Measurements from ENCODE around the gene CORO2A.
"Not testable (repeated sequence)": the region's sequence is repeated elsewhere in the genome, so short reads cannot be mapped to it uniquely, and the experiment has no call there.

CORO2A gene

DNA sequence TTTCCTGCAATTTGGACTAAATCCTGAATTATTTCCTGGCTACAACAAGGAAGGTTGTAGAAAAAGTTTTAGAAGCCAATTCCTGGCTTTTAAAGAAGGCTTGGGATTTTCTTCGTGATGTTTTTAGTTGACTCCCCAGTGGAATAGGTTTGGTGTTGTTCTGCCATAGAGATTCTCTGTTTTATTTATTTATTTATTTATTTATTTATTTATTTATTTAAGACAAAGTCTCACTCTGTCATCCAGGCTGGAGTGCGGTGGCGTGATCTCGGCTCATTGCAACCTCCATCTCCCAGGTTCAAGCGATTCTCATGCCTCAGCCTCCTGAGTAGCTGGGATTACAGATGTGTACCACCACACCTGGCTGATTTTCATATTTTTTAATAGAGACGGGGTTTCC is 75.3 kb downstream of the CORO2A start:
- DNase-seq (ENCODE audit: low read depth, low spot score) = not testable (repeated sequence)

DNA sequence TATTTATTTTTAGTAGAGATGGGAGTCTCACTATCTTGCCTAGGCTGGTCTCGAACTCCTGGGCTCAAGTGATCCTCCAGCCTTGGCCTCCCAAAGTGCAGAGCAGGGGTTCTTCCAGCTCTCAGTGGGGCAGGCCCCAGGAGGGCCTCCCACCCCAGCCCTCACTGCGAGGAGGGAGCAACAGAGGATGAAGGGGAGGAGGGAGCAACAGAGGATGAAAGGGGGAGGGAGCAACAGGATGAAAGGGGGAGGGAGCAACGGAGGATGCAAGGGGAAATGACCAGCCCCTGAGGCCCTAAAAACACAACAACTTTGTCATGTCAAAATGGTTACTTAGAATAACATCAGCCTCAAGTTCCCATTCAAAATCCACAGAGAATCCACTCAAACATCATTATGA is 83.4 kb downstream of the CORO2A start:
- DNase-seq (ENCODE audit: low read depth, low spot score) = no peak

DNA sequence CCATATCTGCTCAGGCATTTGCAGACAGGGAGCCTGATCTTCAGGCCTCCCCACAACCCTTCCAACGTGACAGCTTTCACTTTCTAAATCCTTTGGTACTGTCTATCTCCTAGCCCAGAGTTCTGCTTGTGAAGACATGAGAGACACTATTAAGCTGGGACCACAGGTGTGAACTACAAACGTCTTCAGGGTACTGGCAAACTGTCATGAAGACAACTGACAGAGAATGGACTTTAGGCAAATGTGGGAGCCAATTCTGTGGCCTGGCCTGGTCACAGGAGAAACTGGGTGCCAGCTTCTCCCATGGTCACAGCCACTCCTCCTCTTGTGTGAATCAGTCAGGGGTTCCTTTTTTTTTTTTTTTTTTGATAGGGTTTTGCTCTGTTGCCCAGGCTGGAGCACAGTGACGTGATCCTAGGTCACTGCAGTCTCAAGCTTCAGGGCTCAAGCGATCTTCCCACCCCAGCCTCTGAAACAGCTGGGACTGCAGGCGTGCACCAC is 83.9 kb downstream of the CORO2A start:
- no peak for DNase-seq (ENCODE audit: low read depth, low spot score)

DNA sequence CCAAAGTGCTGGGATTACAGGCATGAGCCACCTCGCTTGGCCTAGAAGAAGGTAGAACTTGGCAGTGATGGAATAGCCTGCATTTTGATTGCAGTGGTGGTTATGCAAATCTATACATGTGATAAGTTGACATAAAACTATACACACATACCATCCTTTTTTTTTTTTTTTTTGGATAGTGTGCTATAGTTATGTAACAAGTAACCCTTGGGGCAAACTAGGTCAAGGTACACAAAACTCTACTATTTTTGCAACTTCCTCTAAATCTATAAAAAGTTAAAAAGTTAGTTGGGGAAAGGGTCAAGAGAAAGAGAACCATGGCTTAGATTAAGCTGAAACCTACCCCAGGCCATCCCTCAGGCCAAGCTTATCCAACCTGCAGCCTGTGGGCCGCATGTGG is 84.5 kb downstream of the CORO2A start:
- DNase-seq (ENCODE audit: low read depth, low spot score) = no peak

DNA sequence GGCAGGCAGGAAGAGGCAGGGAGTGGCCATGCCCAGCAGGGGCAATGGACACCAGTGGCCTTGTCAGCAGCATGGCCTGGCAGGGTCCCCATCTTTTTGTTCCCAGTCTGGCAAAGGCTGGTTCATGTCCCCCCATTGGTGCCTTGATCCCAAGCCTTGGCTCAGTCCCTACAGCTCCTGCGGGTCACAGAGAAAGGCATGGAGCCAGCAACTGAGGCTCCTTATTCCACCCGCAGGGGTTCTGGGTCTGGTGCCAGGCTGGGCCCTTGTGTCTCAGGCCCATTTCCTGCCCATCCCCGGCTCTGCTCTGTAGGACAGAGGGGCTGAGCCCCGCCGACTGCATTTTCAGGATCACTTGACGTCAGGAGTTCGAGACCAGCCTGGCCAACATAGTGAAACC is 87.4 kb downstream of the CORO2A start:
- no peak for DNase-seq (ENCODE audit: low read depth, low spot score)

DNA sequence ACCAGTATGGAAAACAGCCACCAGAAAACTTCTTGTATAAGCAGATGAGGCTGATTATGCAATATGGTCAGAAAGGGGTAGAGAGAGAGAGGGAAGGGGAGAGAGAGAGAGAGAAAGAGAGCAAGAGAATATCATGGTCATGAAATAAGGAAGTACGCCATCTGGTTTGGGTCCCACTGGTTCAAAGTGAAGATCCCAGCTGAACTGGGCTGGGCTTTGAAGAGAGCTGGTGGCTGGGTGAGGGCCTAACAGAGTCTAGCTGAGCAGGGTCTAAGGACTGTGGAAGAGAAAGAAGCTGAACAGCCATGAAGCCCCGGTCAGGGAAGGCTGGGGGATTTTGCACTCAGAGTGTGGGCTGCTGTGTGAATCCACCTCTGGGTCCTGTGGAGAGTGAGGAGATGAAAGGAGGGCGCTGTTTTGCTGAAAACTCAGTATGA is 88.0 kb downstream of the CORO2A start:
- DNase-seq (ENCODE audit: low read depth, low spot score) = no peak

DNA sequence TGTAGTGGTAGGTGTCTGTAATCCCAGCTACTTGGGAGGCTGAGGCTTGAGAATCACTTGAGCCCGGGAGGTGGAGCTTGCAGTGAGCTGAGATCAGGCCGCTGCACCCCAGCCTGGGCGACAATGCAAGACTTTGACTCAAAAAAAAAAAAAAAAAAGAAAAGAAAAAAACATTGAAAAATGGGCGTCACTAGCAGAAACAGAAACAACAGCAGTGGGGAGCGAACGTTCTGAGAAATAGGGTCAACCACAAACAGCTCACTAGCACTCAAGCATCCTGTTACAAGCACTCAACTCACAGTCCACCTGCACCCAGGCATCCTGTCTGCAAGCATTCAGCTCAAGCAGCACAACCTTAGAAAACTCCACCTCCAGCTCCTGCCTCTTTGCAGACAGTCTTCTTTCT is 90.6 kb downstream of the CORO2A start:
- no peak for DNase-seq (ENCODE audit: low read depth, low spot score)

DNA sequence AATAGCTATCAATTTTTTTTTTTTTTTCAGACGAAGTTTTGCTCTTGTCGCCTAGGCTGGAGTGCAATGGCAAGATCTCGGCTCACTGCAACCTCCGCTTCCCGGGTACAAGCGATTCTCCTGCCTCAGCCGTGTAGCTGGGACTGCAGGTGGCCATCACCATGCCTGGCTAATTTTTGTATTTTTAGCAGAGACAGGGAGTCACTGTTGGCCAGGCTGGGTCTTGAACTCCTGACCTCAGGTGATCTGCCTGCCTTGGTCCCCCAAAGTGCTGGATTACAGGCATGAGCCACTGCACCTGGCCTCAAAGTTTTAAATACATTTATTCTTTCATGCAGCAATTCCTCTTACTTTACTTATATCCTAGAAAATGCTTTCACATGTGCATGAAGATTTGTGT is 91.0 kb downstream of the CORO2A start:
- DNase-seq (ENCODE audit: low read depth, low spot score) = no peak

DNA sequence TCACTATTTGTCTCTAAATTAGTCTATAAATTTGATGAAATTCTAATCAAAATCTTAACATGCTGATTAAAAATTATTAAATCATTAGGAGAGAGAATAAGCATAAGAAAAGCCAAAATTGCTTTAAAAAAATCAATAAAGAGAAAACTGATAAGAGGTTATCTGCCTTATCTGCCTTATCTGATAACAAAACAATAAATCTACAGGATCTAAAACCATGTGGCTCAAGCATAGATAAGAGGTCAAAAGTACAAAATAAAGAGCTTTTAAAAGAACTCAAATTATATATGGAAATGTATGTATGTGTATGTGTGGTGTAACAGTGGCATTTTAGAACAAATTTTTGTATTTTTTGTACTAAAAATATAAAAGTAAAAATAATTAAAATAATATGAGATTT is 92.0 kb downstream of the CORO2A start:
- no peak for DNase-seq (ENCODE audit: low read depth, low spot score)

DNA sequence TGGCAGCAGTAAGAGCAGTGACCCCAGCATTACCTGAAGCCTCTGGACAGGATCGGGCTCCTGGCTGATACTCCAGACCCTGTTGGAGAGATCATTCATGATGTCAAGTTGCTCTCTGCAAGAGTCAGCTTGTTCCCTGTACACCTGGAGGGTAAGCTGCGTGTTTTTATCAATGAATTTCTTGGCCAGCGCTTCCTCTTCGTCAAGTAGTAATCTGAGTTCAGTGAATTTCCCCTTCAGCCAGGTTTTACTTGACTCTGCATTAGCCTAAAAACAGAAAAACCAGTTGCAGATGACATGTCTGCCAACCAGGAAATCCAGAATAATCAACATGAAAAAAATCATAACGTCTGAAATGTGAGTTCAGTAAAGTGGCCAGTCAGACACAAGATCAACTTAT is 92.5 kb downstream of the CORO2A start:
- DNase-seq (ENCODE audit: low read depth, low spot score) = no peak

DNA sequence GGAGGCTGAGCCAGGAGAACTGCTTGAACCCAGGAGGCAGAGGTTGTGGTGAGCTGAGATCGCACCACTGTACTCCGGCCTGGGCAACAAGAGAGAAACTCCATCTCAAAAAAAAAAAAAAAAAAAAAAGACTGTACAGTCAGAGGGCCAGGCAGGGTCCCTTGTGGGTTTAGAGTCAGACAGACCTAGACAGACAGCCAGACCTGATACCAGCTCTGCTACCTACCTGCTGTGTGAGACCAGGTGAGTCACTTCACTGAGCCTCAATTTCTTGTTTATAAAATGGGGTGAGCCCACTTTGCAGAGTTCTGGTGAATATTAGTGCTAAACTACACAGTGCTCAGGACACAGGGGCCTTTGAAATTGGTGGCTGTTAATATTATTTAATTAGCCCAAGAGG is 93.1 kb downstream of the CORO2A start:
- DNase-seq (ENCODE audit: low read depth, low spot score) = no peak

DNA sequence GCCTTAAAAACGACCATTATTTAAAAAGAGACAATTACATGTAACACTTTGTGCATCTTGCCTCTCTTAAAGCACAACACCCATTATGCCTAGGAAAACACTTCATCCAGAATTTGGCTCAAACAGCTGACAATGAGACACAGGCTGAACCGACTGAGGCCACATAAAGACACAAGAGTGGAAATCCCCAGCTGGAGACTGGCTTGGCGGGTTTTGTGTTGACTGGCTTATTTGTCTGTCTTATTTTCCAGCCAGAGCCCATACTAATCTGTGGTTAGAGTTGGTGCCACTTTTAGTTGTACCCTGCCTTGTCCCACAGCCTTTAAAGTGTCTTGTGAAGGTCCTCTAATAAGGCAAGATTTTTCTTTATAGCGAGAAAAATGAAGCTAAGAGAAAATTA is 94.6 kb downstream of the CORO2A start:
- no peak for DNase-seq (ENCODE audit: low read depth, low spot score)

DNA sequence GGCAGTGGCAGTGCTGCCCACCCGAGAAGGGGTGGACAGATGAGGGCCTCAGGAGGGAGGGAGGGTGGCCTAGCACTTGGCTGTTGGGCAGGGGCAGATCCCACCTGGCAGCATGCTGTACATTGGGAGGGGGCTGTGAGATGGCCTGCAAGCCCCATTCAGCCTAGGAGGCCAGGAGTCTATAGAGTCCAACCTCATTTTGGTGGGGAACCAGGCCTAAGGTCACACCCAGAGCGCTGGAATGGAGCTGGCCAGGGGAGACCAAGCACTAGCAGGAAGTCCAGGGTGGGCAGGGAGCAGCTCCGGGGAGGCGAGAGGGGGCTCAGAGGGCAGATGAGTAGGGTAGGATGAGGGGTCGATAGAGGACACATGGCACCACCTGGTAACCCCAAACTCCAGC is 96.3 kb downstream of the CORO2A start:
- no peak for DNase-seq (ENCODE audit: low read depth, low spot score)

DNA sequence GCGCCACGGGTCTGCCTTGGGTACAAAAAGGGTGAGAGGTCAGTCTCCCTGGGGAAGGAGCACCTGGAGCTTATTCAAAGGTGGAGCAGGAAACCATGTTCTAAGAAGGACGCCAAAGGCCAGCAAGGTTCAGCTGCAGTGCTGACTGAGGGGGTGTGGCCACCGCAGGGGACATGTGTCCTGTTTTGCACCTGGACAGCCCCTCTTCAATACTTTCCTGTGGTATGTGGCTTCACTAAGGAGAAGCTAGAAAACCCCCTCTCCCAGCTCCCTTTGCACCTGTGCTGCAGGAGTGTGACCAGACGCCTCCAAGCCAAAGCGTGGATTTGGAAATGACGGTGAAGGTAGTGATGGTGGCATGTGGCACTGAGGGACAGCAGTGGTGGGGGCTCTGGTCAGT is 97.0 kb downstream of the CORO2A start:
- DNase-seq (ENCODE audit: low read depth, low spot score) = no peak

DNA sequence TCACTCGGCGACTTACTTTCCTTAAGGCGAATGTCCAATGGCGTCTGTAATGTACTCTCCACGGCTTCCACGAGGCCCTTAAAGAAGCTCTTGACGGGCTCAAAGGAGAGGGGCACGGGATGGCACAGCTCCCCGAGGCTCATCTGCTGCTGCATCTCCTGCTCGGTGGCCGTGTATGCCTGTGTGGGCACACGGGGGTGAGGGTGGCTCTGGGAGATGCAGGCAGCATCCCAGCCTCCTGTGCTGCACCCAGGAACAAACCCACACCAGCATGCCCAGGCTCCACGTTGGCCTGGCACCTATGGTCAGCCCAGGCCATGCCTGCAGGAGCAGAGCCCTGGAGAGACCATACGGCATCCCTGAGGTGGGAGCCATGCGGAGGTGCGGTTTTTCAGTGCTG is 97.6 kb downstream of the CORO2A start:
- DNase-seq (ENCODE audit: low read depth, low spot score) = no peak

DNA sequence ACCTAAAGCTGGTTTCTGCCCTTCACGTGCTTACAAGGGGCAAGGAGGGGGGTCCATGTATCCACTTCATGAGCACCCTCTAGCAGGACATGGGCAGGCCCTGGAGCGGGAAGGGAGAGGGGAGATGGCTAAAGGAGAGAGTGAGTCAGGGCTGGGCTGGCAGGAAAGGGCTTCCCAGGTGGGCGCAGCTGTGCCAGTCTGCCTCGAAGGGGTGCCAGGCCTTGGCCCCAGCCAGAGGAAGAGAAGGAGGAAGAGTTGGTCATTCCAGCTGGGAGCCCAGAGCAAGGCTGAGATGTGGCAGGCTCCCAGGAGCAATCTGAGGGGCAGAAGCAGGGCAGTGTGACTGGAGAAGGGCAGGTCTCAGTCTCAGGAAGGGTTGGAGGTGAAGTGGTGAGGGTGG is 98.1 kb downstream of the CORO2A start:
- no peak for DNase-seq (ENCODE audit: low read depth, low spot score)

DNA sequence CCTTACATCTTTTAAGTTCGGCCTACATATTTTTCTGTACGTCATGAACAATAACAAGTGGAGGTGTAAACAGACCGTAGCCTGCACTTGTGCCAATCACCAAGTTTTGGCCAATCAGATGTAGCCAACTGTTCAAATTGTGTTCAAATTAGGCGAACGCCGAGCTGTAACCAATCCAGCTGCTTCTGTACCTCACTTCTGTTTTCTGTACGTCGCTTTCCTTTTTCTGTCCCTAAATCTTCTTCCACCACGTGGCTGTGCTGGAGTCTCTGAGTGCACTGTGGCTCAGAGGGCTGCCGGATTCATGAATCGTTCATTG is 99.9 kb downstream of the CORO2A start:
- no peak for DNase-seq (ENCODE audit: low read depth, low spot score)

DNA sequence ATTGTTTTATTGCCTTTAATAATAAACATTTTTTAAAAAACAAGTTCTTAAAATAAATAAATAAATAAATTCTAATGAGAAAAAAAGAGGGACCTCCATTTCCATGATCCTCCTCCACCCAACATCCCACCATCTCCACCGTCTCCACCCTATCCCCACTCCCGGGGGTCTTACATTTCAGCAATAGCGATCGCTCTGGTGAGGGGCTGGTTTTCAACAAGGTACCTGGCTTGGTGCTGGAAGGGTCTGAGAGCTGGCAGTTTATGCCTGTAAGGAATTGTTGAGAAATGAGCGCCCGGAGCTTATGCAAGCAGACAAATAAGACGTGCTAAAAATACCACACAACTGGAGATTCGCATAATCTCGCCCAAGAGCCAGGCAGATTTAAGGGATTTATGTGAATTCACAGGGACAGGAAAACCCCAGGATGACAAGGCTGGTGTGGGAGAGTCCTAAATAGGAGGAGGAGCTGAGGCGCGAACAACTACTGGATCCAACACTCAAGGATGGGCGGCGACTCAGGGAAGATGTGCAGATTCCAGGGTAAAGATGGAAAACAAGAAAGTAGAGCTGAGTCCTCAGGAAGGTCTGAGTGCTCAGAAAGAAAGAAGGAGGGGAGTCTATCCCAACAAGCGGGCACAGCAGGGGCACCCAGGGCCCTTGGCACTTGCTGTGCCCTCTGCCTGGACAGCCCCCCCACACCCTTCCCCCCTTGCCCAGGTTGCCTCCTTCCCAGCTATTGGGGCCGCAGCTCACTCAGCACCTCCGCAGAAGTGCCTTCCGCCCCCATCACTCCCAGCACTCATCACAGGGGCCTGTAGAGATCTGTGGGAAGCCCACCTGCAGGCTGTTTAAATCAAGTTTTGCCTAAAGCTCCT is 100.5 kb downstream of the CORO2A start:
- no peak for DNase-seq (ENCODE audit: low read depth, low spot score)

DNA sequence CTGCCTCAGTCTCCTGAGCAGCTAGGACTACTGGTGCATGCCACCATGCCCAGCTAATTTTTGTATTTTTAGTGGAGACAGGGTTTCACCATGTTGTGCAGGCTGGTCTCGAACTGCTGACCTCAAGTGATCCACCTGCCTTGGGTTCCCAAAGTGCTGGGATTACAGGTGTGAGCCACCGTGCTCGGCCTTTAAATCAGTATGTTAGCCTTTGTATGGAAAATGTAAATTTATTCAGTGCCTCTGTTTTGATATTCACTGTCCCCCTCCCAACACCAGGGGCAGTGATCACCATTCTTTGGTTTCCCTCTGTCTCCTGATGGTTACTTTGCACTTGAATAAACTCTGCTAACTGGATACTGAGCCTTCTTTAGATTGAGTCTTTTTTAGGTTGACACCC is 101.8 kb downstream of the CORO2A start:
- not testable (repeated sequence) for DNase-seq (ENCODE audit: low read depth, low spot score)

DNA sequence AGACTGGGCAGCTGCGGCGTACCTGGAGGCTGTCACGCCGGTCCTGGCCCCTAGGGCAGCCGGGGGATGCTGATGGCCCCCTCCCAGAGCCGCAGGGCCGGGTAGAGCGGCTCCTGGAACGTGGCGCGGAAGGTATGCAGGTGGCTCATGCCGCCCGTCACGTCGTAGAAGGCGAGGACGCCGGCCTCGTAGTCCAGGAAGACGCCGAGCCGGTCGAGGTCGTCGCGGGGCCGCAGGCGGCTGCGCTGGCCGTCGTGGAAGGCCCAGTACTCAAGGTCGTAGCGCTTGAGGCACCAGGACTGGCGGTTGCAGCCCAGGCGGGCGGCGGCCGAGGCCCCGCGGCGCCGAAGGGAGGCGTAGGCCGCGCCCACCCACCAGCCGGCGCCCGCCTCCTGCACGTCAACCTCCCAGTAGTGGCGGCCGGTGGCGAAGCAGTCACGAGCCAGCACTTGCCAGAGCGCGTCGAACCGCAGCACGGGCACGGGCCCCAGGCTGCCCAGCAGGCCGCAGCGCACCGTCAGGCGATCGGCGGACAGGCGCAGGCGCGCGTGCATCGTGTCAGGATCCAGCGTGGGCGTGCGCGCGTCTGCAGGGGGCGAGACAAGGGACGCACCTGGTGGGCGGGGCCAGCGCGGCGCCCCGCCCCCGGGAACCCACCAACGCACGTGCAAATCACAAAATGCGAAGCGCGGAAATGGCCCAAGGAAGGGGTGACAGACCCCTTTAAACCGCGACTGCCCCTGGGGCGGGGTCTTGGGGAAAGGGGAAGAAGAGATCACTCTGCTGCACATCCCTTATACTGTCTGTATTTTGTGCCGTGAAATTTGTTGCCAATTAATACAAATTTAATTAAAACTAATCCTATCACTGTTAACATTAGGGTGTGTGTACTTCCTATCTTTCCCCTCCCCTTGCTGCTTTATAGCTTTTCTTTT is 104.8 kb downstream of the CORO2A start:
- no peak for DNase-seq (ENCODE audit: low read depth, low spot score)

DNA sequence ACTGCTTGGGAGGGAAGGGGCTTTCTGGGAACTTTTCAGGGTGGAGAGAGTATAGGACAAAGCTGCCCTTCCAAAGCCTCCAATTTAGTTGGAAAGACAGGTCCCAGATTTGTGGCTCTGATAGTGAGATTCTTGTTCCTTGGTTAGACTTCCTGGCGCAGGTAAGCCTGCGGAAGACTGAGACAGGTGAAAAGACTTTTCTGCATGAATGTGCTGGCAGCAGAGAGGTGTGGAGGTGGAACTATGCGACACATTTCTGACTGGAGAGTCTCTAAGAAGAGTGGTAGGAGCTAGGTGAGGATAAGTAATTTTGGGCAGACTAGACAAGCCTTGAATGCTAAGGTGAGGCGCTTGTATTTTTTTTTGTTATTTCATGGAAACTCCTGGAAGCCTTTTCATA is 106.0 kb downstream of the CORO2A start:
- no peak for DNase-seq (ENCODE audit: low read depth, low spot score)

DNA sequence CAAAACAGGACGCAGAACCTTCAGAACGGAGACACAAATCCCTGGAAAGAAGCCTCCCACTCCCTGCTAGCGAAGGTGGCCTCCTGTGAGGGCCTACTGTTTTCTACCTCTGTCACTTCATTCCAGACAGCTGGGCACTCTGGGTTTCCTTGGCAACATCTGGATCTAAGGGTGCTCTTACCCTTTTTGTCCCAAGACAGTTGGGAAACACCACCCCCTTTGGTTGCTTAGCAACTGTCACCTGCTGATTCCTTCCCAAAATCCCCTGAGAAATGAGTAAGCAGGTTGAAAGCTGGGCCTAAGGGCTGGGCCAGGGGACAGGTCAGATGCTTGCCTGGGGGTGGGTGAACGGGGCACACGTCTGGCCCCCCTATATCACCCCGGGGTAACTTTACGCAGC is 106.5 kb downstream of the CORO2A start:
- no peak for DNase-seq (ENCODE audit: low read depth, low spot score)

DNA sequence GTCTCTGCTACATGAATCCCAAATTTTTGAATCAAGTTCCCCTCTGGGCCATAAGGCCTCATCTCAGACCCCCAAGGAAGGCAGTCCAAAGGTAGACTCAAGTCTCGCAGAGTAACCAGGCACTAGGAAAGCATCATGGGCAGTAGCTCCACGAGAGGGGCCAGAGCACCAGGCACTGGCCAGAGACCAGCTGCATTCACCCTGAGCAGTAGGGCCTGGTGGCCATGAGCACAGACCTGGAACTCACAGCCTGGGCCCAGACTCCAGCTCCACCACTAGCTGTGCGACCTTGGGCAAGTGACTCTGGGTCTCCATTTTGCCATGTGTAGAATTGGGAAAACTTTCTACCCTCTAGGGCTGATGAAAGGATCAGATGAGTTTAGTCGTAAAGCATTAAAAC is 107.4 kb downstream of the CORO2A start:
- no peak for DNase-seq (ENCODE audit: low read depth, low spot score)

Measured in brain pericyte (primary cell).